ENCODE results near the gene PALLD. TPM values are rescaled to one million over a fixed set of nuclear protein-coding genes. Genes with fewer than 3 reads are reported as not detected.
A peak's percentile ranks its signal among the peaks of the same experiment; 100 is the strongest.
"Not testable (repeated sequence)": the region's sequence is repeated elsewhere in the genome, so short reads cannot be mapped to it uniquely, and the experiment has no call there.

PALLD gene
- total RNA-seq, 1 donor from 2014 or later: 45.6 TPM

- TF ChIP-seq CTCF (conservative IDR thresholded peaks at IDR 0.05; ENCODE audit: low read depth, low read length): no peak
- H3K4me3 ChIP-seq (ENCODE audit: low read depth, low read length): no peak overlapping the region
- DNase-seq (ENCODE audit: low read depth): no peak
Measured at GRCh38 chr4:168725930-168726329, 229.1 kb downstream of the PALLD start.

DNA sequence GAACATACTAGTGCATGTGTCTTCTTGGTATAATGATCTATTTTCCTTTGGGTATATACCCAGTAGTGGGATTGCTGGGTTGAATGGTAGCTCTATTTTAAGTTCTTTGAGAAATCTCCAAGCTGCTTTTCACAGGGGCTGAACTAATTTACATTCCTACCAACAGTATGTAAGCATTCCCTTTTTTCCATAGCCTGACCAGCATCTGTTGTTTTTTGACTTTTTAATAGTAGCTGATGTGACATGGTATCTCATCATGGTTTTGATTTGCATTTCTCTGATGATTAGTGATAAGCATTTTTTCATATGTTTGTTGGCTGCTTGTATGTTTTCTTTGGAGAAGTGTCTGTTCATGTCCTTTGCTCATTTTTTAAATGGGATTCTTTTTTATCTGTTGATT, 230.3 kb downstream of the PALLD start:
- DNase-seq (ENCODE audit: low read depth): not testable (repeated sequence)

DNA sequence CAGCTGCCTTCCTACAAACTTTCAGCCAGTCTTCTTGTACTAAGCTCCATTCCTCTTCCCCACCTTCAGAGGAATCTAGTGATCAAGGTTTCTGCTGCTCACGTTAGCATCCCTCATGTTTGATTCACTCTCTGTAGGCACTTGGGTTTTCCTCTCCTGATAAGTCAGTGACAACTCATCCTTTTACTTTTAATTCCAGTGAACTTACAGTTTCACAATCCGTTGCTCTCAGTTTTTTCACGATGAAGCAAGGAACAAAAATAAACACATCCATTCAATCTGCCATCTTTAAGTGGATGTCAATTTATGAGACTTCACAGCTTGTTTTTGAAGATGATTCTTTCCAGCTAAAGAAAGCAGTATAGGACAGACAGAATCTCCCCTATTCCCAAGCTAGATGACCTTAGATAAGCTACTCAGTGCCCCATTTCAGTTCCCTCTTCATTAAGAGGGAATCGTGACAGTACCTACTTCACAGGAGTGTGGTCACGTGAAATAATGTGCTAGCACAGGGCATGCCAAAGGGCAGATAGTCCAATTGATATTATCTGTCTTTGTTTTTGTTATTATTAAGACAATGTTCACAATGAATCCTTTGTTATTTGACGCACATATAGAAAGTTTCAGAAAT, 234.3 kb downstream of the PALLD start:
- no peak for TF ChIP-seq CTCF (conservative IDR thresholded peaks at IDR 0.05; ENCODE audit: low read depth, low read length)
- H3K4me3 ChIP-seq (ENCODE audit: low read depth, low read length): no peak overlapping the region
- peak; percentile 50 for DNase-seq (ENCODE audit: low read depth)

More for the DNA sequence above, 230.3 kb downstream of the PALLD start:
- H3K4me3 ChIP-seq (ENCODE audit: low read depth, low read length): not testable (repeated sequence)

- DNase-seq (ENCODE audit: low read depth): peak; percentile 43
- TF ChIP-seq CTCF (conservative IDR thresholded peaks at IDR 0.05; ENCODE audit: low read depth, low read length): no peak
Measured at GRCh38 chr4:168731706-168732414, 235.0 kb downstream of the PALLD start.

DNA sequence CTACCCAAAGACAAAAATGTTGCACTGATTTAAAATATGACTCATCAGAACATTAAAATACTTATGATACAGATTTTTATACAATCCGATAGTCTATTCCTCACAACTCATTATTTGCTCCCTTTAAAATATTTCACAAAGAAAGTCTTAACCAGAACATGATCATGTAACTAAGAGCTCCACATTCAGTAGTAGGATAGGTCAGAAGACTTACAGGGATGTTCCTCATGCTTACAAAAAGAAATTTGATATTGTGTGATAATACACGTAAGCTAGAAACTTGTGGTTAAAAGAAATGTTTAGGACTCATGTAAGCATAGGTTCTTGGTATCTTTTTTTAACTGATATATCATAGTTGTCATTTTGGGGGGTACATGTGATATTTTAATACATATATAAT, 235.9 kb downstream of the PALLD start:
- DNase-seq (ENCODE audit: low read depth): no peak
- no peak overlapping the region for H3K4me3 ChIP-seq (ENCODE audit: low read depth, low read length)
- TF ChIP-seq CTCF (conservative IDR thresholded peaks at IDR 0.05; ENCODE audit: low read depth, low read length): no peak

More at GRCh38 chr4:168731706-168732414, 235.0 kb downstream of the PALLD start:
- H3K4me3 ChIP-seq (ENCODE audit: low read depth, low read length): no peak overlapping the region

DNA sequence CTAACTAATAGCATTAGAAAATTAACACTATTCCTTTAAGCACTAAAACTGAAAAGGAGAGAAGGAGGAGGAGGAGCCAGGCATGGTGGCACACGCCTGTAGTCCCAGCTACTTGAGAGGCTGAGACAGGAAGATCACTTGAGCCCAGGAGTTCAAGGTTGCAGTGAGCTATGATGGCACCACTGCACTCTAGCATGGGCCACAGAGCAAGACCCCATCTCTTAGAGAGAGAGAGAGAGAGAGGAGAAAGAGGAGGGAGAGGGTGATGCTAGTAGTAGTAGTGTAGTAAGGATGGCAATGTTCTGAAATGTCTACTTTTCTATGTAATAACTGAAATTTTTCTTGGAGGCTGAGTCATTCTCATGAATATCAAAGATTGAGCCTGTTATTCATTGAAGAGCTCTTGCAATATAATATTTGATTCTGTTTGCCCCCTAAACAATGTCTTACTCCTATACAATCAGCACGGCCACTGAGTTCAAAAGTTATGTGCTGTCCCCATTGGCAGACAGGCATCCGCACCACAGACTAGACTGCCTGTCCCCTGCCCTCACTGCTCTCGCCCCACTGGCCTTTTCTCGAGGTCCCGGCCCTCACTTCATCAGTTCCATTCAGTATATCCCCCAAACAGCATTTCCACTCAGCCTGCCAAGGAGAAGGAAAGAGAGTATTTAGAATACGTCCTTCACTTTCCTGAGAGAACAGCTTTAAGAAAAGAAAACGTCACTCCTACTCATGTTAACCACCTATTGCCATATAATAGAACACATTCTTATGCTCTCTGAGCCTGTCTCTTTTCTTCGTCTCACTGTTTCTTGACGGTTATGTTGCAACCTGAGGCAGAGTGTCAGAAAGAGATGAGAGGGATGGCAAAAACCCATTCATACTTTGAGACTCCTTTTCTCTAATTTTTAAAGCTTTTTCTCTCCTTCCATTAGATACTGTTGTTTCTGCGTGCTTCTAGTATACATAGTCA, 238.1 kb downstream of the PALLD start:
- no peak for DNase-seq (ENCODE audit: low read depth)
- no peak for TF ChIP-seq CTCF (conservative IDR thresholded peaks at IDR 0.05; ENCODE audit: low read depth, low read length)
- no peak overlapping the region for H3K4me3 ChIP-seq (ENCODE audit: low read depth, low read length)

DNA sequence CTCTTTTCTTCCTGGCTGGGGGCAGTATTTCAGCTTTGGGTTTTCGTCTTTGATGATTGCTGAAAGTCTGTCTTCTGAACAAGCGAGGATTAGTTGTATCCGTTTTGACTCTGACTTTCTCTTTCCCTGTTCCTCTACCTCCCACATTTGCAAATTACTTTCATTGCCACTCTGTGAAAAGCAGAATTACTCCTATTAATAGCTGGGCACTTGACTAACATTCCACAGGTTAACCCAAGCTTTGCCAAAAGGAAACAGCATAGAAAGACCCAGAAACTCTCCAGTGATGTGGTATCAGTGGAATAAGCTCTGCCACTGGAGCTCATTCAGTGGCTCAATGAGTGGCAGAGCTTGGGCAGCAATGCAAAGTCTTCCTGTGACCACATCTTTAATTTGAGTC, 238.9 kb downstream of the PALLD start:
- no peak for DNase-seq (ENCODE audit: low read depth)
- no peak for TF ChIP-seq CTCF (conservative IDR thresholded peaks at IDR 0.05; ENCODE audit: low read depth, low read length)
- no peak overlapping the region for H3K4me3 ChIP-seq (ENCODE audit: low read depth, low read length)

All from epithelial cell of proximal tubule (primary cell).